ENCODE measurements around the gene HIVEP3. TPM values are rescaled to one million over a fixed set of nuclear protein-coding genes. Genes with fewer than 3 reads are reported as not detected.

Gene HIVEP3
- total RNA-seq, 1 experiment from 2014 or later = 0.55 TPM

DNA sequence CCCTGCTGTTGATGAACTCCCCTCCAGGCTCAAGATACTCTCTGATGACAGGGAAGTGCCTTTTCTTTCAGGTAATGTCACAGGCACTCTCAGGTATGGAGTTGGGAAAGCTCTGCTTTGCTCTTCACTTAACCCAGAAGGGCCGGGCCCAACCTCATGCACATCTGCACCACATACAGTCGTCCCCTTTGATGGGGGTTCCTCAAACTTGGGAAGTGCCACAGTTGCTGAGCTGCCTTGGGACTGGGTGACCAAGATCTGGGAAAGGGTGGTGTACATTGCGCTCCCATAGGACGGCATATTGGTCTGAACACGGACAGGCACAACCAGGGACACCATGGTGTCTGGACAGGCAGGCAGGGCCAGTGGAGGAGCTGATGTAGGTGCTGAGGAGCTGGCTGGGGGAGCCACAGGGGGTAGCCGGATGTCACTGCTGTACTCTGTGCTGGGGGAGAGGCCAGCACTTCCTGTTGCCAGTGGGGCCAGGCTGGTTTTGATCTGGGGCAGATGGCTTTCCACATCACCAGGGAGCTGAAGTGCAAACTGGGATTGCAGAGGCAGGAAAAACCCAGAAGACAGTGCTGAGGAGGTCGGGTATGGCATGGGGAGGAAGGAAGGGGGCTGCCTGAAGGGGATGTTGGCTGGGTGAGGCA lies 338.1 kb downstream of the HIVEP3 start (continued):
- no peak for TF ChIP-seq CREM (CRISPR knock-in tag; IDR thresholded peaks at IDR 0.05)
- no peak for TF ChIP-seq ZNF416 (CRISPR knock-in tag; IDR thresholded peaks at IDR 0.05)
- no peak for TF ChIP-seq CDX4 (CRISPR knock-in tag; IDR thresholded peaks at IDR 0.05; ENCODE audit: borderline replicate concordance)
- no peak for TF ChIP-seq ZNF317 (CRISPR knock-in tag; IDR thresholded peaks at IDR 0.05; ENCODE audit: borderline replicate concordance, low read depth)
- TF ChIP-seq USF1 (CRISPR knock-in tag; IDR thresholded peaks at IDR 0.05) = no peak
- TF ChIP-seq, protein P1, sequence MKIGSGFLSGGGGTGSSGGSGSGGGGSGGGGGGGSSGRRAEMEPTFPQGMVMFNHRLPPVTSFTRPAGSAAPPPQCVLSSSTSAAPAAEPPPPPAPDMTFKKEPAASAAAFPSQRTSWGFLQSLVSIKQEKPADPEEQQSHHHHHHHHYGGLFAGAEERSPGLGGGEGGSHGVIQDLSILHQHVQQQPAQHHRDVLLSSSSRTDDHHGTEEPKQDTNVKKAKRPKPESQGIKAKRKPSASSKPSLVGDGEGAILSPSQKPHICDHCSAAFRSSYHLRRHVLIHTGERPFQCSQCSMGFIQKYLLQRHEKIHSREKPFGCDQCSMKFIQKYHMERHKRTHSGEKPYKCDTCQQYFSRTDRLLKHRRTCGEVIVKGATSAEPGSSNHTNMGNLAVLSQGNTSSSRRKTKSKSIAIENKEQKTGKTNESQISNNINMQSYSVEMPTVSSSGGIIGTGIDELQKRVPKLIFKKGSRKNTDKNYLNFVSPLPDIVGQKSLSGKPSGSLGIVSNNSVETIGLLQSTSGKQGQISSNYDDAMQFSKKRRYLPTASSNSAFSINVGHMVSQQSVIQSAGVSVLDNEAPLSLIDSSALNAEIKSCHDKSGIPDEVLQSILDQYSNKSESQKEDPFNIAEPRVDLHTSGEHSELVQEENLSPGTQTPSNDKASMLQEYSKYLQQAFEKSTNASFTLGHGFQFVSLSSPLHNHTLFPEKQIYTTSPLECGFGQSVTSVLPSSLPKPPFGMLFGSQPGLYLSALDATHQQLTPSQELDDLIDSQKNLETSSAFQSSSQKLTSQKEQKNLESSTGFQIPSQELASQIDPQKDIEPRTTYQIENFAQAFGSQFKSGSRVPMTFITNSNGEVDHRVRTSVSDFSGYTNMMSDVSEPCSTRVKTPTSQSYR (CRISPR knock-in tag; IDR thresholded peaks at IDR 0.05) = no peak
- TF ChIP-seq, protein P2, sequence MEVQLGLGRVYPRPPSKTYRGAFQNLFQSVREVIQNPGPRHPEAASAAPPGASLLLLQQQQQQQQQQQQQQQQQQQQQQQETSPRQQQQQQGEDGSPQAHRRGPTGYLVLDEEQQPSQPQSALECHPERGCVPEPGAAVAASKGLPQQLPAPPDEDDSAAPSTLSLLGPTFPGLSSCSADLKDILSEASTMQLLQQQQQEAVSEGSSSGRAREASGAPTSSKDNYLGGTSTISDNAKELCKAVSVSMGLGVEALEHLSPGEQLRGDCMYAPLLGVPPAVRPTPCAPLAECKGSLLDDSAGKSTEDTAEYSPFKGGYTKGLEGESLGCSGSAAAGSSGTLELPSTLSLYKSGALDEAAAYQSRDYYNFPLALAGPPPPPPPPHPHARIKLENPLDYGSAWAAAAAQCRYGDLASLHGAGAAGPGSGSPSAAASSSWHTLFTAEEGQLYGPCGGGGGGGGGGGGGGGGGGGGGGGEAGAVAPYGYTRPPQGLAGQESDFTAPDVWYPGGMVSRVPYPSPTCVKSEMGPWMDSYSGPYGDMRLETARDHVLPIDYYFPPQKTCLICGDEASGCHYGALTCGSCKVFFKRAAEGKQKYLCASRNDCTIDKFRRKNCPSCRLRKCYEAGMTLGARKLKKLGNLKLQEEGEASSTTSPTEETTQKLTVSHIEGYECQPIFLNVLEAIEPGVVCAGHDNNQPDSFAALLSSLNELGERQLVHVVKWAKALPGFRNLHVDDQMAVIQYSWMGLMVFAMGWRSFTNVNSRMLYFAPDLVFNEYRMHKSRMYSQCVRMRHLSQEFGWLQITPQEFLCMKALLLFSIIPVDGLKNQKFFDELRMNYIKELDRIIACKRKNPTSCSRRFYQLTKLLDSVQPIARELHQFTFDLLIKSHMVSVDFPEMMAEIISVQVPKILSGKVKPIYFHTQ (CRISPR knock-in tag; IDR thresholded peaks at IDR 0.05) = no peak
- TF ChIP-seq, protein P3, sequence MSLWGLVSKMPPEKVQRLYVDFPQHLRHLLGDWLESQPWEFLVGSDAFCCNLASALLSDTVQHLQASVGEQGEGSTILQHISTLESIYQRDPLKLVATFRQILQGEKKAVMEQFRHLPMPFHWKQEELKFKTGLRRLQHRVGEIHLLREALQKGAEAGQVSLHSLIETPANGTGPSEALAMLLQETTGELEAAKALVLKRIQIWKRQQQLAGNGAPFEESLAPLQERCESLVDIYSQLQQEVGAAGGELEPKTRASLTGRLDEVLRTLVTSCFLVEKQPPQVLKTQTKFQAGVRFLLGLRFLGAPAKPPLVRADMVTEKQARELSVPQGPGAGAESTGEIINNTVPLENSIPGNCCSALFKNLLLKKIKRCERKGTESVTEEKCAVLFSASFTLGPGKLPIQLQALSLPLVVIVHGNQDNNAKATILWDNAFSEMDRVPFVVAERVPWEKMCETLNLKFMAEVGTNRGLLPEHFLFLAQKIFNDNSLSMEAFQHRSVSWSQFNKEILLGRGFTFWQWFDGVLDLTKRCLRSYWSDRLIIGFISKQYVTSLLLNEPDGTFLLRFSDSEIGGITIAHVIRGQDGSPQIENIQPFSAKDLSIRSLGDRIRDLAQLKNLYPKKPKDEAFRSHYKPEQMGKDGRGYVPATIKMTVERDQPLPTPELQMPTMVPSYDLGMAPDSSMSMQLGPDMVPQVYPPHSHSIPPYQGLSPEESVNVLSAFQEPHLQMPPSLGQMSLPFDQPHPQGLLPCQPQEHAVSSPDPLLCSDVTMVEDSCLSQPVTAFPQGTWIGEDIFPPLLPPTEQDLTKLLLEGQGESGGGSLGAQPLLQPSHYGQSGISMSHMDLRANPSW (CRISPR knock-in tag; conservative IDR thresholded peaks at IDR 0.05; ENCODE audit: low read depth) = no peak
- TF ChIP-seq NFATC4 (CRISPR knock-in tag; IDR thresholded peaks at IDR 0.05) = no peak
- TF ChIP-seq ZNF138 (CRISPR knock-in tag; conservative IDR thresholded peaks at IDR 0.05) = no peak
- TF ChIP-seq PRRX2 (CRISPR knock-in tag; IDR thresholded peaks at IDR 0.05) = no peak
- TF ChIP-seq, protein P4, sequence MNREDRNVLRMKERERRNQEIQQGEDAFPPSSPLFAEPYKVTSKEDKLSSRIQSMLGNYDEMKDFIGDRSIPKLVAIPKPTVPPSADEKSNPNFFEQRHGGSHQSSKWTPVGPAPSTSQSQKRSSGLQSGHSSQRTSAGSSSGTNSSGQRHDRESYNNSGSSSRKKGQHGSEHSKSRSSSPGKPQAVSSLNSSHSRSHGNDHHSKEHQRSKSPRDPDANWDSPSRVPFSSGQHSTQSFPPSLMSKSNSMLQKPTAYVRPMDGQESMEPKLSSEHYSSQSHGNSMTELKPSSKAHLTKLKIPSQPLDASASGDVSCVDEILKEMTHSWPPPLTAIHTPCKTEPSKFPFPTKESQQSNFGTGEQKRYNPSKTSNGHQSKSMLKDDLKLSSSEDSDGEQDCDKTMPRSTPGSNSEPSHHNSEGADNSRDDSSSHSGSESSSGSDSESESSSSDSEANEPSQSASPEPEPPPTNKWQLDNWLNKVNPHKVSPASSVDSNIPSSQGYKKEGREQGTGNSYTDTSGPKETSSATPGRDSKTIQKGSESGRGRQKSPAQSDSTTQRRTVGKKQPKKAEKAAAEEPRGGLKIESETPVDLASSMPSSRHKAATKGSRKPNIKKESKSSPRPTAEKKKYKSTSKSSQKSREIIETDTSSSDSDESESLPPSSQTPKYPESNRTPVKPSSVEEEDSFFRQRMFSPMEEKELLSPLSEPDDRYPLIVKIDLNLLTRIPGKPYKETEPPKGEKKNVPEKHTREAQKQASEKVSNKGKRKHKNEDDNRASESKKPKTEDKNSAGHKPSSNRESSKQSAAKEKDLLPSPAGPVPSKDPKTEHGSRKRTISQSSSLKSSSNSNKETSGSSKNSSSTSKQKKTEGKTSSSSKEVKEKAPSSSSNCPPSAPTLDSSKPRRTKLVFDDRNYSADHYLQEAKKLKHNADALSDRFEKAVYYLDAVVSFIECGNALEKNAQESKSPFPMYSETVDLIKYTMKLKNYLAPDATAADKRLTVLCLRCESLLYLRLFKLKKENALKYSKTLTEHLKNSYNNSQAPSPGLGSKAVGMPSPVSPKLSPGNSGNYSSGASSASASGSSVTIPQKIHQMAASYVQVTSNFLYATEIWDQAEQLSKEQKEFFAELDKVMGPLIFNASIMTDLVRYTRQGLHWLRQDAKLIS (CRISPR knock-in tag; IDR thresholded peaks at IDR 0.05; ENCODE audit: borderline replicate concordance) = no peak
- no peak for TF ChIP-seq CBFB (CRISPR knock-in tag; IDR thresholded peaks at IDR 0.05; ENCODE audit: low read depth)
- TF ChIP-seq, protein P5, sequence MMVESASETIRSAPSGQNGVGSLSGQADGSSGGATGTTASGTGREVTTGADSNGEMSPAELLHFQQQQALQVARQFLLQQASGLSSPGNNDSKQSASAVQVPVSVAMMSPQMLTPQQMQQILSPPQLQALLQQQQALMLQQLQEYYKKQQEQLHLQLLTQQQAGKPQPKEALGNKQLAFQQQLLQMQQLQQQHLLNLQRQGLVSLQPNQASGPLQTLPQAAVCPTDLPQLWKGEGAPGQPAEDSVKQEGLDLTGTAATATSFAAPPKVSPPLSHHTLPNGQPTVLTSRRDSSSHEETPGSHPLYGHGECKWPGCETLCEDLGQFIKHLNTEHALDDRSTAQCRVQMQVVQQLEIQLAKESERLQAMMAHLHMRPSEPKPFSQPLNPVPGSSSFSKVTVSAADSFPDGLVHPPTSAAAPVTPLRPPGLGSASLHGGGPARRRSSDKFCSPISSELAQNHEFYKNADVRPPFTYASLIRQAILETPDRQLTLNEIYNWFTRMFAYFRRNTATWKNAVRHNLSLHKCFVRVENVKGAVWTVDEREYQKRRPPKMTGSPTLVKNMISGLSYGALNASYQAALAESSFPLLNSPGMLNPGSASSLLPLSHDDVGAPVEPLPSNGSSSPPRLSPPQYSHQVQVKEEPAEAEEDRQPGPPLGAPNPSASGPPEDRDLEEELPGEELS (CRISPR knock-in tag; IDR thresholded peaks at IDR 0.05) = no peak
- no peak for TF ChIP-seq ZNF512 (CRISPR knock-in tag; IDR thresholded peaks at IDR 0.05; ENCODE audit: borderline replicate concordance)

Data from WTC11 (cell line).